Endodermal cell (in vitro differentiated cells): Measurements from ENCODE around the gene SNRPN. TPM values are rescaled to one million over a fixed set of nuclear protein-coding genes. Genes with fewer than 3 reads are reported as not detected.

Source experiments
- DNase-seq: peaks from one replicate; pipeline ENCODE4 v3.0.0-alpha.2; 2017
- H3K27ac ChIP-seq: 2 replicates; pipeline ENCODE4 v1.5.1; 2013; ENCODE audit warnings: mild to moderate bottlenecking, low read depth, low read length, moderate library complexity
- H3K27me3 ChIP-seq: 2 replicates; pipeline ENCODE4 v1.6.1; 2013; ENCODE audit warnings: mild to moderate bottlenecking, low read length, moderate library complexity; ENCODE audit not compliant: insufficient read depth, control insufficient read depth, poor library complexity, severe bottlenecking
- H3K36me3 ChIP-seq: 2 replicates; pipeline ENCODE4 v1.7.0; 2013; ENCODE audit warnings: mild to moderate bottlenecking, low read length, moderate library complexity; ENCODE audit not compliant: control insufficient read depth, insufficient read depth
- H3K4me1 ChIP-seq: one replicate; pipeline ENCODE4 v1.7.0; 2013; ENCODE audit warnings: low read length; ENCODE audit not compliant: control insufficient read depth, insufficient read depth
- H3K4me3 ChIP-seq: 2 replicates; pipeline ENCODE4 v1.5.1; 2013; ENCODE audit warnings: mild to moderate bottlenecking, low read length, moderate library complexity
- H3K9ac ChIP-seq: 2 replicates; pipeline ENCODE4 v1.6.1; 2013; ENCODE audit warnings: mild to moderate bottlenecking, low read length, moderate library complexity; ENCODE audit not compliant: poor library complexity, severe bottlenecking; ENCODE audit errors: extremely low read depth
- H3K9me3 ChIP-seq: 2 replicates; pipeline ENCODE4 v1.6.1; 2013; ENCODE audit warnings: mild to moderate bottlenecking, low read length, moderate library complexity; ENCODE audit not compliant: control insufficient read depth
- H3K27ac Mint-ChIP-seq: 2 replicates; pipeline ENCODE4 v1.8.0; 2020; ENCODE audit warnings: mixed read lengths
- H3K27me3 Mint-ChIP-seq: 2 replicates; pipeline ENCODE4 v1.8.0; 2021; ENCODE audit warnings: mild to moderate bottlenecking, mixed read lengths; ENCODE audit not compliant: insufficient read depth
- H3K36me3 Mint-ChIP-seq: 2 replicates; pipeline ENCODE4 v1.8.0; 2020; ENCODE audit warnings: low read depth, mixed read lengths
- H3K4me1 Mint-ChIP-seq: 2 replicates; pipeline ENCODE4 v1.8.0; 2020; ENCODE audit warnings: mixed read lengths
- H3K4me3 Mint-ChIP-seq: 2 replicates; pipeline ENCODE4 v1.8.0; 2020; ENCODE audit warnings: mild to moderate bottlenecking, moderate library complexity, mixed read lengths
- H3K9me3 Mint-ChIP-seq: 2 replicates; pipeline ENCODE4 v1.8.0; 2020; ENCODE audit warnings: mild to moderate bottlenecking, mixed read lengths
- CTCF ChIP-seq: fragments of 200-600 bp; sonication (generic); conservative IDR thresholded peaks from 2 replicates; pipeline ENCODE4 v1.5.0; 2021; ENCODE audit warnings: antibody characterized with exemption, mild to moderate bottlenecking
- WGBS, 2 experiments: methylation state at CpG; one replicate each; pipeline versions ENCODE4 v1.1.5 to v1.1.7; 2013; ENCODE audit warnings: missing lambda C conversion rate in 2 of 2, mixed read lengths in 1 of 2; ENCODE audit not compliant: insufficient coverage in 1 of 2, insufficient read length in 1 of 2; 5-methylcytosine and 5-hydroxymethylcytosine counted together
- total RNA-seq, 2 donors: library from RNA; stranded (reverse); fragmentation: NEBNext Ultra II Directional in 1 of 2; extraction: Animal tissue kit (Norgen Biotek cat#: 25700) in 1 of 2; gene quantifications; 2 replicates in 1 of 2; 3 replicates in 1 of 2; pipeline ENCODE4 v1.2.1, GENCODE V29; 2021

The SNRPN gene
- total RNA-seq, 2 donors from 2014 or later = 287 to 299 TPM

GRCh38 chr15:24945711-24946110 lies 9.1 kb upstream of the SNRPN start:
- DNase-seq = peak; percentile 20
- Histone ChIP-seq H3K27me3 (no peaks in the 10 kb centered on the region), H3K4me1 (no peaks in the 10 kb centered on the region), H3K9me3 (no peaks in the 10 kb centered on the region), H3K36me3 (peaks cover 3% of the 10 kb centered on the region), H3K9ac (no peak overlapping the region), H3K4me3 (no peak overlapping the region), H3K27ac (no peak overlapping the region)
- H3K9me3 Mint-ChIP-seq = peaks cover 36% of the 10 kb centered on the region
- TF ChIP-seq CTCF = no peak
- no peak overlapping the region for H3K4me3 Mint-ChIP-seq
- WGBS, 2 experiments = 92% methylated on average over 1 of the region's 1 CpG; no CpG with 5 or more reads in 1 of the 2 experiments
- H3K4me1 Mint-ChIP-seq = peaks cover 7% of the 10 kb centered on the region
- H3K27ac Mint-ChIP-seq = no peak overlapping the region
- H3K27me3 Mint-ChIP-seq = no peaks in the 10 kb centered on the region
- no peaks in the 10 kb centered on the region for H3K36me3 Mint-ChIP-seq

GRCh38 chr15:24948495-24948894 lies 6.3 kb upstream of the SNRPN start:
- Mint-ChIP-seq H3K4me3 (no peak overlapping the region), H3K9me3 (peaks cover 37% of the 10 kb centered on the region), H3K27me3 (no peaks in the 10 kb centered on the region), H3K27ac (no peak overlapping the region), H3K4me1 (peaks cover 11% of the 10 kb centered on the region), H3K36me3 (no peaks in the 10 kb centered on the region)
- H3K9me3 ChIP-seq = no peaks in the 10 kb centered on the region
- no peaks in the 10 kb centered on the region for H3K4me1 ChIP-seq
- 85% methylated on average over 2 of the region's 3 CpGs; no CpG with 5 or more reads in 1 of the 2 experiments for WGBS, 2 experiments
- no peaks in the 10 kb centered on the region for H3K36me3 ChIP-seq
- no peak overlapping the region for H3K4me3 ChIP-seq
- H3K27ac ChIP-seq = no peak overlapping the region
- H3K9ac ChIP-seq = no peak overlapping the region
- no peaks in the 10 kb centered on the region for H3K27me3 ChIP-seq
- TF ChIP-seq CTCF = no peak
- no peak for DNase-seq

GRCh38 chr15:24955531-24955921 lies 739 bp downstream of the SNRPN start:
- peak overlapping the region; percentile 88 for H3K27ac ChIP-seq
- 39 to 57% methylated on average over 15 to 31 of the region's 31 CpGs for WGBS, 2 experiments
- peaks cover 27% of the 10 kb centered on the region for H3K9me3 ChIP-seq
- peaks cover 55% of the 10 kb centered on the region for H3K9me3 Mint-ChIP-seq
- H3K36me3 ChIP-seq = peaks cover 18% of the 10 kb centered on the region
- H3K27ac Mint-ChIP-seq = peak overlapping the region; percentile 91
- DNase-seq = no peak
- no peaks in the 10 kb centered on the region for H3K4me1 ChIP-seq
- TF ChIP-seq CTCF = no peak
- peak overlapping the region; percentile 92 for H3K9ac ChIP-seq
- peak overlapping the region; percentile 90 for H3K4me3 ChIP-seq
- peak overlapping the region; percentile 96 for H3K4me3 Mint-ChIP-seq
- peaks cover 15% of the 10 kb centered on the region for H3K36me3 Mint-ChIP-seq
- no peaks in the 10 kb centered on the region for H3K27me3 ChIP-seq
- H3K4me1 Mint-ChIP-seq = peaks cover 20% of the 10 kb centered on the region
- H3K27me3 Mint-ChIP-seq = no peaks in the 10 kb centered on the region
